NCI-H2081 (cell line): ENCODE results near the gene PARD6G.

Source experiments
- DNase-seq, 2 experiments: peaks; one replicate each; lab custom pipeline; 2025; lab: John Stamatoyannopoulos, UW

PARD6G gene

DNA sequence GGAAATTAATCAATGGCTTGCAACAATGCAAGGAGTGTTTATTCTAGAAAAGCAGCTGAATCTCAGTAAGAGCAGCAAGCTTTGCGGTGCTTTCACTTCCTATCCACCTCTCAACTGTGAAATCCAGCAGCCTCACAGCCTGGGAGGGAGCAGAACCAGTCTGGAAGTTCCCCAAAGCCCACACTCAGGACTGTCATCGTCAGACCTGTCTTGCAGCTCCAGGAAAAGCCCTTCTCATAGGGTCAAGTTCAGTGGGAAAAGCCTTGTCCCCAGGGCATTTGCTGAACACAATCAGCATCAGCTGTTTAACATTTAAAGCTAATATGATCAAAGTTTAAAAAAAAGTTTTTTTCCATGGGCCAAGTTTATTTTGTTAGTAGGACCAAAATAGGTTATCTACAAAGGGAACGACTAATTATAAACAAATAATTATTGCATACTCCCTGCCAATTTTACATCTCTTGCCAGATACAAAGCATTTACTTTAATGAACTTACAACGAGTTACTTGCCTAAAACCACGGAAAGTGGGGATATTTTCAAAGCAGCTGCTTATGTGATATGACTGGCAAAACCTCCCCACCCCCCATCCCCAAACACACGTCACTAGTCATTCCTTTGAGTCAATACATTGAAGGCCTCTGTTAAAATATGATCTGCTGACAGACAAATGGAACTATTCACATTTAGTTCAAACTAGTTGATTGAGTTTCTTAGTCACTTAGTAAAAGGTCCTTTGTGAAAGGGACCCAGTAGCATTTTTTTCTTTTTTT, 36.8 kb downstream of the PARD6G start:
- no peak for DNase-seq

DNA sequence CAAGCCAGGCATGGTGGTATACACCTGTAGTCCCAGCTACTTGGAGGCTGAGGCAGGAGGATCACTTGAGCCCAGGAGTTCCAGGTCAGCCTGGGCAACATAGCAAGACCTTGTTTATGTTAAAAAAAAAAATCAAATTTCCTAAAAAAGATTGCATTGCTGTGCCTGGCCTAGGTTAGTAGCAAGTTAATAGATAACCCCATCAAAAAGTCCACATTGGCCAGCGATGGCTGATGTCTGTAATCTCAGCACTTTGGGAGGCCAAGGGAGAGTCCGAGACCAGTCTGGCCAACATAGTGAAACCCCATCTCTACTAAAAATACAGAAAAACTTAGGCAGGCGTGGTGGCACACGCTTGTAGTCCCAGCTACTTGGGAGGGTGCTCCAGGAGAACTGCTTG, 38.7 kb downstream of the PARD6G start:
- DNase-seq: no peak

DNA sequence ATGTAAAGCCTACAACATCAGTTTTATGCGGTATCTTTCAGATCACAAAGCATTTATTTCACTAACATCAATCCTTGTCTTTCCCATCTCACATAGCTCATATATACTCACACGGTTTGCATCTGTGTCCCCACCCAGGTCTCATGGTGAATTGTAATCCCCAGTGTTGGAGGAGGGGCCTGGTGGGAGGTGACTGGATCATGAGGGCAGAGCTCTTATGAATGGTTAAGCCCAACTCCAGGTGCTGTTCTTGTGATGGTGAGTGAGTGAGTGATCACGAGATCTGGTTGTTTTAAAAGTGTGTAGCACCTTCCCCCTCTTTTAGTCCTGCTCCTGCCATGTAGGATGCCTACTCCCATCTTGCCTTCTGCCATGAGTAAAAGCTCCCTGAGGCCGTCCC, 42.0 kb downstream of the PARD6G start:
- no peak for DNase-seq

DNA sequence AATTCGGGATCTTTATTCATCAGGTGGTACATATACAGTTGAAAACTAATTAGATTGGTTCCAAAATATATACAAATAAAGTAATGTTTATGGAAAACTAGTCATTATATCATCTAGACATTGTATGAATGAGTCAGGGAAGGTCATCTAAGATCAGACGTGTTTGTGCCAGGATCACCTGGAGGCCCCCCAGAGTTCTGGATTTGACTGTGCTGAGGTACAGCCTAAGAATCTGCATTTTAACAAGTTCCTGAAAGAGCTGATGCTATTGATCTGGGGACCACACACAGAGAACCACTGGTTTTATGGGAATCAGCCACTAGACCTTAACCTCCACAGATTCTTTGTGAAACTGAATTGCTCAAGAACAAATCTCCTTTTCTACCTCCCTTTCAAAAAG, 43.2 kb downstream of the PARD6G start:
- DNase-seq: no peak

DNA sequence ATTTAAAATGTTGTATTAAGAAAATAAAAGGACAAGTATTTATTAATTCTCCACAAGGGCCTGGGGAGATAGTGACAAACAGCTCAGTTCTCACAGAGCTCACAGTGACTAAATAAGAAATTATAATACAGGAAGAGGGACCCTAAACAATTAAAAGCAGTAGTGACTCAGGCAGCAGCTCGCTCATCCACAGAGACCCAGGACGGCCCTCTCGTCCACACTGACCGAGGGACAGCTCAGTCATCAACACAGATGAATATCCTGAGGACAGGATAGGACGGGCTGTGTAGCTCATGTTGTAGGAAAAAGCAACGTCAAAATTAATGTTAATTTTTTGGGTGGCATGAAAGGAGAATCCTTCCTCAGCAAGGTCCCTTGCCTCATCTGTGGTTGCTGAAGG, 44.1 kb downstream of the PARD6G start:
- DNase-seq: no peak

DNA sequence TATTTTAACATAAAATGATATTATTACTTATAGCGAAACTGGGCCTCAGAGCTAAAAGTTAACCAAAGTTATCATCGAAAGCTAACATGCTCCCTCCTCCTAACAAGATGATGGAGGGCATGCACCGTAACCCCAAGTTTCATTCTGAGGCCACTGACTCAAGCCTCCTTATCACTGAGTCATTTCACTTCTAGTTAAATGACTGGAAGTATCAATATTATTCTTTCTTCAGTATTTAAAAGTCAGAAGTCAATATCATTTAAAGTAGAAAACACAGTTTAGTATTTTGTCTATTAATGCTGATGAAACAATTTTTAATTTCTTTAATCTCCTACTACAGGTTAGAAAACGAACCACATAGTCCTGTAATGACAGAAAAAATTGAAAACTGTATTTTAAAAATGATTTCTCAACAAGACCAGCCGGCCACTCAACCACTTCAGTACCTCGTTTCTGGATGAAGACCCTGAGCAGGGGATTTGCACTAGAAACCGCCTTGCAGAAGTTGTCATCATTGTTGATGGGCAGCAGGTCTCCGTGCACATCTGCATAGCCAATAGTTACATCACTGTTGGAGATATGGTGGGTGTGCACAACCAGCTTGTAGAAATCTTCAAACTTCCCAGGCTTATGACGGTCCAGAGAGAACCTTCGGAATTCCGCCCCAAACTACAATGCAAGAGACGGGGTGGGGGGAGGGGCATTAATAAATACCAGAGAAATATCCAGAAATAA, 44.9 kb downstream of the PARD6G start:
- DNase-seq: no peak

DNA sequence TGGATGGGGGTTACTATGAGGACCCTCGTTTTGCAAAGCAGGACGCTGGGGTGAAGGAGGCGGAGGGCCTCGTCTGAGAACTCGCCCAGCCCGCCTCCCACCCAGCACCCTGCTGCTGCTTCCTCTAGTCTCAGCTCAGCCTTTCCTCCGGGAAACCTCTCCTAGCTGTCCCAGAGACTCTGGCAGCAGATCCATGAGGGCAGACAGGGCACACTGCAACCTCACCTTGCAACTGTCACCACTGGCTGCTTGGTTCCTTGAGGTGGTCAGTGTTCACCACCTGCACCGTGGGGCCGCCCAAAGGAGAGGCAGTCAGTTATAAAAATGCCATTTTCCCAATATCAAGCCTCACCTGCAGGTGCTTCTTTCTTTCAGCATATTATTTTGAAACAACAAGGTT, 45.6 kb downstream of the PARD6G start:
- DNase-seq: no peak

DNA sequence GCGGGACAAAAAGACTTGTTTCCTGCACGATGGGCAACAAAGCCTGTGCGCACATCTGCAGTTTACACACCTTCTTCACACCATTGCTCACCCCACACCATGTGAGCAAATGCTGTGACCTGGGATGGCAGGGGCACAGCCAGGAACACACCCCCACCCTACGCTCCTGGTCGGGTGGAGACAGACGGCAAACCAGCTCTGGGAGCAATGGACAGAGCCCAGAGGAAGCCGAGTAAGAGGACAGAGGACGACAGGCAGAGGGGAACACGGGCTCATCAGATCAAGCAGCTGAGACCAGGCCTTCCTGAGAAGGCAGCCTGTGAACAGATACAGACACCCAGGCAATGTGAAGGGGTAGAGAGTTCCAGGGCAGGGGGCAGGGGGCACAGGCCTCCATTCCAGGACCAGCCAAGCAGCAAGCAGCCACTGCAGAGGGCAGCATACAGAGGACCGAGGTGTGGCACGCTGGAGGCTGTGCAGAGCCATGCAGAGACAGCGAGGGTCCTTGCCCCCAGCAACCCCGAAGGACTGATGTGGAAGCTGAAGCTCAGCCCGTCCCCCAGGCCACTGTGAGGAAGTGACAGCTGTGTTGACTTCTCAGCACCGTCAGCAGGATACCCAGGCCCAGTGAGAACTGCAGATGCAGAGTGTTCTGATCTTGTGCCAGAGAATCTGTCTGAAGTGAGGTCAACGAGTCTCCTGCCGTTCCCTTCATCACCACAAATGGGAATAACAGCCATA, 46.2 kb downstream of the PARD6G start:
- DNase-seq: peak; percentile 44 to 59

DNA sequence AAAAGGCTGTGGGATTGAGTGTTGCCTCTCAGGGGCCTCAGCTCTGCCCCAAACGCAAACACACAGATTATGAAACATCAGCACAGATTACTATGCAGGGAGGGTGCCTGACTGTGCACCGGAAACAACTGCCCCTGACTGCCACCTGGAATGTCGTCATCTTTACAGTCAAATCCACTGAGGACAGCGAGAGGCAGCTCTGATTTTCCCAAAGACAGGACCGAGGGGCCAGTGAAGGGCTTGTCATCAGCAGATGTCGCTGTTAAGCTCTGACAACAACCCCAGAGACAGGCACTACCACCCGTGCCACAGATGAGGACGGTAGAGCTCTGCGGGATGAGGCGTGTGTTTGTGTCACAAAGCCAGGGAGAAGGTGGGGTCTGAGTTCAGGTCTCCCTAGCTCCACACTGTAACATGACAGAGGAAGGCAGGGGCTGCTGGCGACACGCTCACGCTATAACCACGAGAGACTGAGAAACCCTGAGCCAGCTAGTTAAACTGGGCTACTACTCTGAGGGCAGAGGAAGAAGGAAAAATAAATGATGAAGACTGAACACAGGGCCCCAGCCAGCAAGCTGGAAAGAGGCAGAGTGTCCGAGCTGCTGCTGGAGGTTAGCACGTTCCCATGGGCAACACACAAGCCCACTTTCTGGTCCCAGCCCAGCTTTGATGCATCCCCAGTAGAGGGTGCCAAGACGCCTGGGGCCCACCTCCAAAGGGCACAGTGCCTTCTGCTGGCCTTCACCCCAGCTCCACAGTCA, 47.0 kb downstream of the PARD6G start:
- DNase-seq: no peak

DNA sequence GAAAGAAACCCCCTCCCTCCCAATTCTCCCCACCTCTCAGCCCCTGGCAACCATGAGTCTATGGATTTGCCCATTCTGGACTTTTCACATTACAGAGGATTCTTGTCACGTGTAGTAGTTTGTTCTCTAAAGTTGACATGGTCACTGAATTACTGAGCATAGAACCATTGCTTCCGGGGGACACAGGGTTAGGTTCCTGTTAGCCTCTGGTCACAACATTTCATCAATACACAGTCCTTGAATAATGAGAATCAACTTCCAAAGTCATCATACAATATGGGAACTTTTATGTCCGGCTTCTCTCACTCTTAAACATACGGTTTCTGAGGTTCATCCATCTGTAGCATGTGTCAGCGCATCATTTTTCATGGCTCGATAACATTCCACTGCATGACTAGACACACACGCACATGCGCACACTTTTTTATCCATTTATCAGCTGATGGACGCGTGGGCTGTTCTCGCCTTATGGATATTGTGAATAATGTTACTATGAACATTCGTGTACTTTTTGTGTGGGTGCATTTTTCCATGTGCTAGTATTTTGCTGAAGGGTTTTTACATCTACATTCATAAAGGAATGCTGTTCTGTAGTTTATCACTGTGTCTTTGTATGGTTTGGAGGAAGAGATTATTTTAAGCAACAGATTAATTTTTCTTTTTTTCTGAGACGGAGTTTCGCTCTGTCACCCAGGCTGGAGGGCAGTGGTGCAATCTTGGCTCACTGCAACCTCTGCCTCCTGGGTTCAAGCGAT, 48.1 kb downstream of the PARD6G start:
- no peak for DNase-seq

DNA sequence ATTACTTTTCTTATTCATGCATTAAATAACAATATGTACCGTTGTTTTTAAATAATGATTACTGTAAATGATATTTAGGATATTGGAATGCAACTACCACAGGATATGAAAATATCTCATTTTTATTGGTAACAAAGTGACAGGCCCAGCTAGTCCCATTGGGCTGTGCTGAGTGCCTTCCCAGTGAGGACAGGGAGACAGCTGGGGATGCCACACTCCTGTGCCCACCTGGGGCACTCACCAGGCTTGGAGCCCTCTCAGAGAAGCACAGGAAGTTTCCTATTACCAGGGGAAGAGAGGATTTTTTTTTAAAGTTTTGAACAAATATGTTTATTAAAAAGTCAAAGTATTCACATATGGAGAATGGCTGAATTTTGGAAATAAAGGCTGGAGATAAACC, 48.9 kb downstream of the PARD6G start:
- no peak for DNase-seq

DNA sequence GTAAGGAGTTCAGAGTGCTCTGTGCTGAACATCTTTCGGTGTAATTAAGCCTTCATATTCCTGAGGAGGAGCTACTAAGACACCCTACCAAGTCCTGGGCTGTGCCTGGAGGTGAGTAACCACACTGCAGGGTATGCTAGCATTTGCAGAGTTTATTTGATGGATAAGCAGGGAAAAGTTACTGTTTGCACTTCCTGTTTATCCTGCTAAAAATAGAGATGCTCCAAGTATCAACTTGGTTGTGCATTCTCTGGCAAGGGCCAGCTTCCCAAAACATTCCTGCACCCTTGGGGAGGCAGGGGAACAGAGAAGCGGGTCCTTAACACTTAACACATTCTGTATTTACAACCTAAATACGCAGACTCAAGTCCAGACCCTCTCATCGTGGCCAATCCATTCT, 49.8 kb downstream of the PARD6G start:
- DNase-seq: no peak

DNA sequence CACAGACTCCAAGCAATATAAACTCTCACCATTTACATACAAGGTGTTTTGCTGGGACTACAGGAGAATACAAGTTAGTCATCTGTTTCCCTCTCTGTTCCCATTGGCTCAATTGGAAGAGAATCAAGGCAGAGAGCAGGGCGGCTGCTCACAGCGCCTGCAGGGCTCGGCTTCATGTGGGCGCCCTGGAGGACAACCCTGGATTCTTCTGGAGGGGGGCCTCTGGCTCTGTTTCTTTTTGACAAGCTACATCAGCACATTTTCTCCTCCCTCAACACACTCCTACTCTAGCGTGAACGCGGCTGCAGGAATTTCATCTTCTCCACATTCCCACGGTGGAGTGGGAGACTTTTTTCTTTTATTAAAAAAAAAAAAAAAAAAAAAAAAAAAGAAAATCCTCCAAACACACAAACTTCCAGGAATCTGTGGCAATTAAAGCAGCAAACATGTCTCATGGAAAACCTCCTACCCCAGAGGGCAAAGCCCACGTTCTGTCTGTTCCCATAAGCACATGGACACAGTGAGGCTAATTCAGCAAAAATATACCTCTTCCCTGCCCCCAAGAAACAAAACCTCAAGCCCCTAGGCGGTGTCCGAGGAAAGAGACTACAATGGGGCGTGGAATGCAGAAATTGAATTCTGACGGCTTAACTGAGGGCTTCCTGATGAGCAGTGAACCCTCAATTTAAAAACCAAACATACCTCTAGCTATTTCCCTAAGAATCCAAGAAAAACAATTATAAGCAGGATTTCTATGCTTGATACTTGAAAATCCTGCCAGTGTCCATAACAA, 50.6 kb downstream of the PARD6G start:
- no peak for DNase-seq

DNA sequence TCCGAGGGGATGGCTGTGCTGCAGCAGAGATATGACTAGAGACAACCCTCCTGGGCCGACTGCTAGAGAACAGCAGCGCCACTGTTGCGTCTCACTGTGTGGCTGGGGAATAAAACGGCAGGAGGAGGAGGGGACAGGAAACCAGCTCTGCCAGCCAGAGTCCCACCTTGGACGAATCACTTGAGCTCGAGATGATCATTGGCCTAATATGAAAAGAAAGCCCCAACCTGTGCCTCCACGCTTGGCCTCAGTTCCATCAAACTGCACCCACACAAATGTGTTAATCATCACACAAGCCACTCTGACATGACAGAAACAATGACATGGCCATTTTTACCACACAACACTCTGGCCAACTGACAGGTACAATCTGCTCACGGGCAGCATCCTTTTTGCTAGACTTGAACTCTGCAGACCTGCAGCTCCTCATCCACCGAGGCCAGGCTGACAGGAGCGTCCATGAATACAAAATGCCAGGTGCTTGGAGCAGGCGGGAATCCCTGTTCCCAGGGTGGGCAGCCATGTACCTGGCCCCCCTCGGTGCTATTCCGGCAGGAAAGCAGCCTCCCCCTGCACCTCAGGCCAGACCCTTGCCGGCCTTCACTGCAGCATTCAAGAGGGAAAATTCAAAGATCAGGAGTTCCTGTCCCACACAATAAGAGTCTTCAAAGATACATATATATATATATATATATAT, 52.3 kb downstream of the PARD6G start:
- DNase-seq: no peak

DNA sequence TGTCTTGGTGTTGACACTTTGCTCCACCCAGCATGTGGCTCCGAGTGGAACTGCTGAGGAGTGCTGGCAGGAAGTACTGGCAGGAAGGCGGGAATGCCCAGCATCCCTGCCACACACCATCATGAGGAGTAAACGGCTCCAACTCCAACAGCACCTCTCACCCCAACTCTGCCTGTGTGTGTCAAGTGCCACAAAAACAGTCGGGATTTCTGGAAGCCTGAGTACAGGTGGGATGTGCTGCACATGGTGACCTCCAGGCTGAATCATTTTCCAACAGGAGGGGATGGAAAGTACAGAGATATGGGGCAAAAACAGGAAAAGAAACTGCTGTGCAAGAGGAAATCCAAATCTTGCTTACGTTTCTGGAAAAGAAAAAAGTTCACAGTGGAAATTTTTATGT, 53.6 kb downstream of the PARD6G start:
- no peak for DNase-seq

DNA sequence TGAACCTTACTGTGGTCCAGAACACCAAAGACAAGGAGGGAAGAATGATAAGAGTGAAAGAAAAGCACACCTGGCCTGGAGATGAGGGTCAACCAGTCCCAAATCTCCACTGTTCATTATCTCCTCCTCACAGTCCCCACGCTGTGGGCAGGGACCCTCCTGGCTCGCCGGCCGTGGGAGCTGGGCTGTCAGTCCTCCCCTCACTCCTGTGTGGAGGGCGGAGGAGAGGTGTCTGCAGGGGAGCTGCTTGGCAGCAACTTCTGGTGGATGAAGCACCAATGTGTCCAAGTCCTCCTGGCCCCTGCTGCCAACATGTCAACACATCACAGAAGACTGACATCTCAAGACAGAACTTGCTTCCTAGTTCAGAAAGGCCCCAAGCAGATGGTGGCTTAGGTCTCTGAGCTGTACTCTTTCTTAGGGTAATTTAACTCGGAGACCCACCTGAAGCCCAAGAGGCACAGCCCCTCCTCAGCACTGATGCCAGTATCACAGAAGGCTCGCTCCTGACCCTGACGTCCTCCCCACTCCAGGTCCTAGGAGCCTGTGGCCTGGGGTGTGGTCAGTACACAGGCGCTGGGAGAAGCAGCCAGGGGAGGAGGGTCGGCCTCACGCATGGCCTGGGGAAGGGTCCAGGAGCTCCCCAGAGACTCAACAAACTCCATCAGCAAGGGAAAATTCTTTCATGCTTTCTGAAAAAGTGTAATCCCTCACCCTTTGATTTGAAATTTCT, 54.5 kb downstream of the PARD6G start:
- DNase-seq: no peak

DNA sequence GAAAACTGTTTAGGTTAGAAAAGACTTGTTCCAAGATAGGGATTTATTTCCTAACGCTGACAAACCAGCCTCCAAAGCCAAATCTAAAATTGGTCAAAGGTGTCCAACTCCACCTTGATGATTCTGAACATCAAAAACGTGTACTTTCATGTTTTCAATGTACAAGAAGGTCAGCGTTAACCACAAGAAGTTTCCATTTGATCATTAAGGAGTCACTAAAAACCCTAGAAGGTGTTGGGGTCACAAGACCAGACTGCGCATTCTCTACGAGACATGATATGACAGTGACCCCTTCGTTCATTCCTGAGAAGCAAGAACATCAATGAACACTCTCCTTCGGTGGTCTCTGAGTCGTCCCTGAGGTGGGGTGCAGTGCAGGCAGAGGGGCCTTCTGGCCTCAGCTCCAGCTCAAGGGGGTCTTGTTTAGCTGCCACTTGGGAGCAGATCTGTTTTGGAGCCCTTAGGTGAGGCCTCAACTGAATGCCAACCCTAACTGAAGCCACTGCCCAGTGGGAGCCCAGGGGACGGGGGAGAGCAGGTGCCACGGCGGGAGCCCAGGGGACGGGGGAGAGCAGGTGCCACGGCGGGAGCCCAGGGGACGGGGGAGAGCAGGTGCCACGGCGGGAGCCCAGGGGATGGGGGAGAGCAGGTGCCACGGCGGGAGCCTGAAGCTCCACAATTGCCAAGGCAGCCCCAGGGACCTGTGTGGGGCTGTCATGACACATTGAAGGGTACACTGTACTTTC, 55.2 kb downstream of the PARD6G start:
- no peak for DNase-seq

DNA sequence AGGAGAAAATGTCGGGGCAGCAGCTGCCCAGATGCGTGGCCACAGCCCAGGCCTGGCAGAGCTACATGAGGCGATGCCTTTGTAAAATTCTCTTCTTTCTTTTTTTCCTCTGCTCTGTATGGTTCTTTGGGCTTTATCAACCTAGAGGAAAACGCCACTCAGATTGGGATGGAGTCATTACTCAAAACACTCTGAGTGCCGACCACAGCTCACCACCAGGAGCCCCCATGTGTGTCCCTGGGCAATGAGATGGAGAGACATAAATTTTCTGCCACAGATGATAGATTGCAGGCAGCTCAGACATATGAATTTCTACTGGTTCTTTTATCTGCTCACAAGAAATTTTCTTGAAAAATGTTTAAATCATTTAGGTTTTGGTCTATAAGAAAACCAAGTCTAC, 56.0 kb downstream of the PARD6G start:
- no peak for DNase-seq

DNA sequence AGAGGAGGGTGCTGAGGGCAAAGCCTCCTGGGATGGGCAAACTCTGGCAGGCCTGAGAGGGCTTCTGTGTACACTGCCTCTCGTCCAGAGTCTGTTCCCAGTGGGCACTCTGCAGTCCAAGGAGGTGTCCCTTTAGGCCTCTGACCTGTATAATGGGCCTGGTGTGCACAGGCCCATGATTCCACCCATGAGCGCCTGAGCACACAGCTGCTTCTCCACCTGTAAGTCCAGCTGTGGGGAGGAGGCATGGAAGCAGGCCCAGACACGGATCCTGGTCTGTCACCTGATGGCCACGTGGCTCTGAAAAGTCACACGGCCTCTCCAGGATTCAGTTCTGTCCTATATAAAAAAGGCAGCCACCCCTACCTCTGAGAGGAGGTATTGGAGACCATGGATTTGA, 57.0 kb downstream of the PARD6G start:
- no peak for DNase-seq
